Gastroesophageal sphincter (tissue), 4 donors: ENCODE results near the gene SDC4. TPM values are rescaled to one million over a fixed set of nuclear protein-coding genes. Genes with fewer than 3 reads are reported as not detected.

Source experiments
- ATAC-seq: fragments of 150-250 bp; one replicate; pipeline ENCODE4 v1.9.1; 2016; ENCODE audit warnings: mild to moderate bottlenecking, moderate library complexity
- H3K27ac ChIP-seq, 4 donors: fragments of 200-600 bp; sonication (generic) in 3 of 4; 1 replicate in 3 of 4; 2 replicates in 1 of 4; pipeline ENCODE4 v1.5.1; 2016 to 2019
- H3K27me3 ChIP-seq: fragments of 200-600 bp; sonication (generic); one replicate; pipeline ENCODE4 v1.5.1; 2019
- H3K36me3 ChIP-seq, 2 donors: fragments of 200-600 bp; sonication (generic); one replicate each; pipeline ENCODE4 v1.5.1; 2019; ENCODE audit warnings: control low read depth in 1 of 2
- H3K4me1 ChIP-seq, 3 donors: fragments of 200-600 bp; sonication (generic); 1 replicate in 2 of 3; 2 replicates in 1 of 3; pipeline ENCODE4 v1.5.1; 2016 to 2019; ENCODE audit warnings: control low read depth in 2 of 3
- H3K4me3 ChIP-seq, 2 donors: fragments of 200-600 bp; sonication (generic); one replicate each; pipeline ENCODE4 v1.5.1; 2019; ENCODE audit warnings: mild to moderate bottlenecking in 1 of 2, moderate library complexity in 1 of 2
- H3K9me3 ChIP-seq, 3 donors: fragments of 200-600 bp; sonication (generic); one replicate each; pipeline ENCODE4 v1.5.1; 2017 to 2019; ENCODE audit warnings: control low read depth in 2 of 3
- CTCF ChIP-seq, 4 experiments: fragments of 200-600 bp in 2 of 4; fragments of 450-650 bp in 2 of 4; sonication (generic) in 1 of 4; IDR thresholded peaks; one replicate each; pipeline ENCODE4 v1.5.1; 2017 to 2019; ENCODE audit warnings: antibody characterized with exemption in 4 of 4, mild to moderate bottlenecking in 2 of 4, moderate library complexity in 2 of 4
- EP300 ChIP-seq: sonication (generic); formaldehyde crosslinking; IDR thresholded peaks from one replicate; pipeline ENCODE4 v1.6.1; 2017; ENCODE audit warnings: antibody characterized with exemption, mild to moderate bottlenecking
- POLR2A ChIP-seq, 2 donors: fragments of 450-650 bp; IDR thresholded peaks; one replicate each; pipeline ENCODE4 v1.6.1; 2017; ENCODE audit warnings: antibody characterized with exemption in 2 of 2, mild to moderate bottlenecking in 2 of 2, moderate library complexity in 1 of 2
- POLR2AphosphoS5 ChIP-seq: sonication (generic); formaldehyde crosslinking; IDR thresholded peaks from one replicate; pipeline ENCODE4 v1.6.1; 2017; ENCODE audit warnings: antibody characterized with exemption
- WGBS, 2 donors: methylation state at CpG; one replicate each; pipeline ENCODE4 v1.1.5; 2018; ENCODE audit warnings: low coverage in 1 of 2; 5-methylcytosine and 5-hydroxymethylcytosine counted together
- total RNA-seq, 4 donors: library from RNA; depleted of rRNA; stranded (reverse); fragments of >200 nt; gene quantifications; one replicate each; pipeline ENCODE4 v1.1.0, GENCODE V29; 2016

SDC4 gene
- total RNA-seq, 4 donors from 2014 or later: 75.1 to 182 (median 84.2) TPM

DNA sequence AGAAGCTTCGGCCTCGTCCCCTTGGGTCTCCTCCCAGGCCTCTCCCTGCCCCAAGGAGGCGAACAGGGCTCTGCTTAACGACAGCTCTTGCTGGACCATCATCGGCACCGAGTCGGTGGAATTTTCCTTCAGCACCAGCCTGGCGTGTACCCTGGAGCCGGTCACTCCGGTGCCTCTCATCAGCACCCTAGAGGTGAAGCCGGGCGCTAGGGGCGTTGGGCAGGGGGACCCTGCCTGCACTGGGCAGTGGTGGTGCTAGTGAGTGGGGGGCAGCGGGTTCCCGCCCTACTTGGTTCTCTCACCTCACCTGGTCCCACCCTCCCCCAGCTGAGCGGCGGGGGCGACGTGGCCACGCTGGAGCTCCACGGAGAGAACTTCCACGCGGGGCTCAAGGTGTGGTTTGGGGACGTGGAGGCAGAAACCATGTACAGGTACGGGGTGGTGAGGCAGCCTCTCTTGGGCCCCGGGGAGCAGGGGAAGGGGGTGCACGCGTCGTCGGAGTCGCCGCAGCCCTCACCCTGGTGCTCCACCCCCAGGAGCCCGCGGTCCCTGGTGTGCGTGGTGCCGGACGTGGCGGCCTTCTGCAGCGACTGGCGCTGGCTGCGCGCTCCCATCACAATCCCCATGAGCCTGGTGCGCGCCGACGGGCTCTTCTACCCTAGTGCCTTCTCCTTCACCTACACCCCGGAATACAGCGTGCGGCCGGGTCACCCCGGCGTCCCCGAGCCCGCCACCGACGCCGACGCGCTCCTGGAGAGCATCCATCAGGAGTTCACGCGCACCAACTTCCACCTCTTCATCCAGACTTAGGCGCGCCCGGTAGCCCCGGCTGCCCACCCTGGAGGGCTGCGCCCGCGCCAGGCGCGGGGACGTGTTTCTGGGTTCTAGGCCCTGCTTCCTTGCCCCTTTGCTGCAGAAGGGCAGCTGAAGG is 31.8 kb downstream of the SDC4 start:
- H3K9me3 ChIP-seq: no peaks in the 10 kb centered on the region
- 30% methylated on average over 4 of the region's 71 CpGs; no CpG with 5 or more reads in 1 of the 2 donors for WGBS, 2 donors
- no peak overlapping the region for H3K27ac ChIP-seq
- TF ChIP-seq CTCF (IDR thresholded peaks at IDR 0.05) (no peak), POLR2A (IDR thresholded peaks at IDR 0.05) (no peak), POLR2AphosphoS5 (no peak), EP300 (no peak)
- no peak overlapping the region for H3K4me3 ChIP-seq
- no peak for ATAC-seq
- peaks cover 0 to 16% (median 0%) of the 10 kb centered on the region in 3 donors for H3K4me1 ChIP-seq
- H3K27me3 ChIP-seq: peaks cover 65% of the 10 kb centered on the region
- H3K36me3 ChIP-seq: no peaks in the 10 kb centered on the region

- Histone ChIP-seq H3K36me3 (no peaks in the 10 kb centered on the region), H3K9me3 (no peaks in the 10 kb centered on the region), H3K4me1 (peaks cover 0 to 17% (median 0%) of the 10 kb centered on the region in 3 donors), H3K4me3 (no peak overlapping the region), H3K27ac (no peak overlapping the region), H3K27me3 (peaks cover 72% of the 10 kb centered on the region)
- TF ChIP-seq CTCF (IDR thresholded peaks at IDR 0.05): no peak
- no peak for TF ChIP-seq POLR2A (IDR thresholded peaks at IDR 0.05)
- no peak for TF ChIP-seq POLR2AphosphoS5
- TF ChIP-seq EP300: no peak
- 80 to 89% methylated on average over 2 to 3 of the region's 4 CpGs for WGBS, 2 donors
- ATAC-seq: no peak
Observed at GRCh38 chr20:45315672-45316071, 32.6 kb downstream of the SDC4 start.

GRCh38 chr20:45313943-45314342 is 34.3 kb downstream of the SDC4 start:
- H3K27ac ChIP-seq: no peak overlapping the region
- peaks cover 80% of the 10 kb centered on the region for H3K27me3 ChIP-seq

GRCh38 chr20:45313065-45313695 is 35.0 kb downstream of the SDC4 start:
- ATAC-seq: no peak
- WGBS, 2 donors: 89 to 100% methylated on average over 1 to 8 of the region's 8 CpGs

More at GRCh38 chr20:45313943-45314342, 34.3 kb downstream of the SDC4 start:
- peaks cover 0 to 14% (median 0%) of the 10 kb centered on the region in 3 donors for H3K4me1 ChIP-seq
- TF ChIP-seq POLR2A (IDR thresholded peaks at IDR 0.05): no peak
- no peak for TF ChIP-seq EP300
- no peak for TF ChIP-seq CTCF (IDR thresholded peaks at IDR 0.05)
- no peak for TF ChIP-seq POLR2AphosphoS5
- no peak overlapping the region for H3K4me3 ChIP-seq
- H3K9me3 ChIP-seq: no peaks in the 10 kb centered on the region
- no peak for ATAC-seq
- H3K36me3 ChIP-seq: no peaks in the 10 kb centered on the region
- WGBS, 2 donors: 71% methylated on average over 8 of the region's 11 CpGs; no CpG with 5 or more reads in 1 of the 2 donors

More at GRCh38 chr20:45313065-45313695, 35.0 kb downstream of the SDC4 start:
- H3K4me3 ChIP-seq: no peak overlapping the region
- no peak overlapping the region for H3K27ac ChIP-seq
- TF ChIP-seq POLR2A (IDR thresholded peaks at IDR 0.05) (no peak), CTCF (IDR thresholded peaks at IDR 0.05) (no peak), EP300 (no peak), POLR2AphosphoS5 (no peak)
- peaks cover 0 to 20% (median 0%) of the 10 kb centered on the region in 3 donors for H3K4me1 ChIP-seq
- H3K36me3 ChIP-seq: no peaks in the 10 kb centered on the region
- H3K27me3 ChIP-seq: peaks cover 82% of the 10 kb centered on the region
- no peaks in the 10 kb centered on the region for H3K9me3 ChIP-seq
